SK-N-MC (cell line): ENCODE data around the gene CCNG2.

Experiments
- EZH2 ChIP-seq: fragments of 200-600 bp; sonication (generic); IDR thresholded peaks from one replicate; pipeline ENCODE4 v1.6.1; 2017; ENCODE audit warnings: antibody characterized with exemption
- POLR2AphosphoS5 ChIP-seq: IDR thresholded peaks from 2 replicates; pipeline ENCODE4 v1.6.1; 2012; ENCODE audit warnings: mild to moderate bottlenecking, low read depth, low read length, borderline replicate concordance

- TF ChIP-seq POLR2AphosphoS5: no peak
- no peak for TF ChIP-seq EZH2
These were observed 40.4 kb downstream of the CCNG2 start for GRCh38 chr4:77197361-77197760.
